Muscle layer of duodenum (tissue), 2 donors: ENCODE measurements around the gene SLC4A9.
A peak's percentile ranks its signal among the peaks of the same experiment; 100 is the strongest.

ENCODE experiments used
- H3K27ac ChIP-seq: one replicate; pipeline ENCODE4 v1.7.0; 2013; ENCODE audit warnings: mild to moderate bottlenecking, low read length
- H3K27me3 ChIP-seq: one replicate; pipeline ENCODE4 v1.7.0; 2013; ENCODE audit warnings: low read depth, mild to moderate bottlenecking, control low read depth, low read length
- H3K36me3 ChIP-seq, 2 donors: one replicate each; pipeline ENCODE4 v1.7.0; 2013; ENCODE audit warnings: low read length in 2 of 2, control low read depth in 1 of 2, mild to moderate bottlenecking in 1 of 2; ENCODE audit not compliant: insufficient read depth in 2 of 2, control insufficient read depth in 1 of 2
- H3K4me1 ChIP-seq, 2 donors: one replicate each; pipeline ENCODE4 v1.7.0; 2013; ENCODE audit warnings: low read length in 2 of 2, mild to moderate bottlenecking in 2 of 2, control low read depth in 1 of 2, moderate library complexity in 1 of 2; ENCODE audit not compliant: insufficient read depth in 2 of 2, control insufficient read depth in 1 of 2
- H3K4me3 ChIP-seq, 2 donors: one replicate each; pipeline ENCODE4 v1.7.0; 2013; ENCODE audit warnings: low read length in 2 of 2, low read depth in 1 of 2, mild to moderate bottlenecking in 1 of 2
- H3K9me3 ChIP-seq, 2 donors: one replicate each; pipeline ENCODE4 v1.7.0; 2013; ENCODE audit warnings: low read length in 2 of 2, control low read depth in 1 of 2, mild to moderate bottlenecking in 1 of 2; ENCODE audit not compliant: control insufficient read depth in 1 of 2
- donor health status: healthy.

SLC4A9 gene

GRCh38 chr5:140349244-140349643 lies 10.8 kb upstream of the SLC4A9 start:
- H3K4me1 ChIP-seq, result peaks cover 9 to 22% of the 10 kb centered on the region in 2 donors
- H3K9me3 ChIP-seq, result no peaks in the 10 kb centered on the region
- no peak overlapping the region for H3K4me3 ChIP-seq
- no peak overlapping the region for H3K27ac ChIP-seq
- H3K36me3 ChIP-seq, result no peaks in the 10 kb centered on the region
- H3K27me3 ChIP-seq, result no peaks in the 10 kb centered on the region

GRCh38 chr5:140351609-140352334 lies 8.2 kb upstream of the SLC4A9 start:
- Histone ChIP-seq H3K4me3 (no peak overlapping the region), H3K27ac (no peak overlapping the region), H3K36me3 (no peaks in the 10 kb centered on the region), H3K27me3 (no peaks in the 10 kb centered on the region), H3K9me3 (no peaks in the 10 kb centered on the region), H3K4me1 (peaks cover 8 to 9% of the 10 kb centered on the region in 2 donors)

- H3K9me3 ChIP-seq, result no peaks in the 10 kb centered on the region
- no peak overlapping the region for H3K4me3 ChIP-seq
- no peaks in the 10 kb centered on the region for H3K36me3 ChIP-seq
- H3K27me3 ChIP-seq, result no peaks in the 10 kb centered on the region
- no peak overlapping the region for H3K27ac ChIP-seq
- peaks cover 0 to 6% of the 10 kb centered on the region in 2 donors for H3K4me1 ChIP-seq
Measured at GRCh38 chr5:140355546-140355945, 4.4 kb upstream of the SLC4A9 start.

- H3K36me3 ChIP-seq, result no peaks in the 10 kb centered on the region
- peaks cover 0 to 6% of the 10 kb centered on the region in 2 donors for H3K4me1 ChIP-seq
- H3K4me3 ChIP-seq, result peak overlapping the region; percentile 19 to 36
- H3K9me3 ChIP-seq, result no peaks in the 10 kb centered on the region
- no peak overlapping the region for H3K27ac ChIP-seq
- H3K27me3 ChIP-seq, result no peaks in the 10 kb centered on the region
Measured at GRCh38 chr5:140356853-140357725, 2.9 kb upstream of the SLC4A9 start.

- H3K27ac ChIP-seq, result no peak overlapping the region
- peaks cover 0 to 6% of the 10 kb centered on the region in 2 donors for H3K4me1 ChIP-seq
- peak overlapping the region; percentile 19 to 36 for H3K4me3 ChIP-seq
- no peaks in the 10 kb centered on the region for H3K9me3 ChIP-seq
- no peaks in the 10 kb centered on the region for H3K36me3 ChIP-seq
- H3K27me3 ChIP-seq, result no peaks in the 10 kb centered on the region
Measured at GRCh38 chr5:140357726-140358093, 2.3 kb upstream of the SLC4A9 start.

- no peak overlapping the region for H3K4me3 ChIP-seq
- H3K9me3 ChIP-seq, result no peaks in the 10 kb centered on the region
- no peak overlapping the region for H3K27ac ChIP-seq
- no peaks in the 10 kb centered on the region for H3K36me3 ChIP-seq
- no peaks in the 10 kb centered on the region for H3K27me3 ChIP-seq
- H3K4me1 ChIP-seq, result peaks cover 0 to 11% of the 10 kb centered on the region in 2 donors
Measured at GRCh38 chr5:140358738-140359310, 1.2 kb upstream of the SLC4A9 start.

DNA sequence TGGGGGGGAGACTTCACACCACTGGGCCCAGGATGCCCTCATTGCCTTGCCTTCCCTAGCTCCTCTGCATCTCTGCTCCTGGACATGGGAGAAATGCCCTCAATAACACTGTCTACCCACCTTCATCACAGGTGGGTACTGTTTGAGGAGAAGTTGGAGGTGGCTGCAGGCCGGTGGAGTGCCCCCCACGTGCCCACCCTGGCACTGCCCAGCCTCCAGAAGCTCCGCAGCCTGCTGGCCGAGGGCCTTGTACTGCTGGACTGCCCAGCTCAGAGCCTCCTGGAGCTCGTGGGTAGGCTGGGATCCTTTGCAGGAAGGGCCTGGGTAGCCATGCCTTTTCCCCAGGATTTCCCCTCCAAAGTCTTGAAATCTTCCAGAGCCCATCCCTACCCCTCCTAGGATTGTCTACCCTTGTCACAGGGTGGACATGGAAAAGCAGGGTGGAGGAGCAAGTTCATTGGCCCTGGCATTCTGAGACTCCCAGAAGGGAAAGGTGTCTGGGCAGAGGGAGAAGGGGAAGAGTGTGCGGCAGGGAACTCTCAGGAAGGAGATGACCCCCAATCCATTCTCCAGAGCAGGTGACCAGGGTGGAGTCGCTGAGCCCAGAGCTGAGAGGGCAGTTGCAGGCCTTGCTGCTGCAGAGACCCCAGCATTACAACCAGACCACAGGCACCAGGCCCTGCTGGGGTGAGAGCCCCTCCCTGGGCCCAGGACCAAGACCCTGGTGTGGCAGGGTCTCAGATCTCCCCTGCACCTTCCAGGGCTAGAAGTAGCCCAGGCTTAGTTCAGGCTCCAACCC lies 886 bp downstream of the SLC4A9 start:
- Histone ChIP-seq H3K27me3 (no peaks in the 10 kb centered on the region), H3K9me3 (no peaks in the 10 kb centered on the region), H3K27ac (no peak overlapping the region), H3K4me1 (peaks cover 0 to 11% of the 10 kb centered on the region in 2 donors), H3K4me3 (no peak overlapping the region), H3K36me3 (no peaks in the 10 kb centered on the region)

- no peaks in the 10 kb centered on the region for H3K36me3 ChIP-seq
- H3K27ac ChIP-seq, result no peak overlapping the region
- no peaks in the 10 kb centered on the region for H3K9me3 ChIP-seq
- peaks cover 0 to 11% of the 10 kb centered on the region in 2 donors for H3K4me1 ChIP-seq
- no peaks in the 10 kb centered on the region for H3K27me3 ChIP-seq
- no peak overlapping the region for H3K4me3 ChIP-seq
Measured at GRCh38 chr5:140361901-140362300, 1.9 kb downstream of the SLC4A9 start.

DNA sequence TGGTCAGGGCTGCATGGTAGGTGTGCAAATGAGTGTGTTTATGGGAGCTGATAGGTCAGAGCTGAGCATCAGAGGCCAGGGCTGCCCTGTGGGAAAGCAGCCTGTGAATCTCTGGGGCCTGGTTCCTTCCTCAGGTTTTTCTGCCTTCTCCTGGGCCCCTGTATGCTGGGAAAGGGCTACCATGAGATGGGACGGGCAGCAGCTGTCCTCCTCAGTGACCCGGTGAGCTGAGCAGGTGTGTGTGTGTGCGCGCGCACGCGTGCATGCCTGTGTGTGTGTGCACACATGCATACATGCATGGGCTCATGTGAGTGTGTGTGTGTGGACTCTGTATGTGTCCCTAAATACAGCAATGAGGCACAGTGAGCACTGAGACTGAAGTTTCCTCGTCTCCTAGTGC lies 2.3 kb downstream of the SLC4A9 start:
- H3K27me3 ChIP-seq, result no peaks in the 10 kb centered on the region
- peaks cover 0 to 9% of the 10 kb centered on the region in 2 donors for H3K4me1 ChIP-seq
- H3K9me3 ChIP-seq, result no peaks in the 10 kb centered on the region
- no peak overlapping the region for H3K27ac ChIP-seq
- H3K36me3 ChIP-seq, result no peaks in the 10 kb centered on the region
- no peak overlapping the region for H3K4me3 ChIP-seq

- no peak overlapping the region for H3K27ac ChIP-seq
- peaks cover 0 to 5% of the 10 kb centered on the region in 2 donors for H3K4me1 ChIP-seq
- peak overlapping the region; percentile 37 to 52 for H3K4me3 ChIP-seq
- H3K9me3 ChIP-seq, result no peaks in the 10 kb centered on the region
- no peaks in the 10 kb centered on the region for H3K36me3 ChIP-seq
- no peaks in the 10 kb centered on the region for H3K27me3 ChIP-seq
Measured at GRCh38 chr5:140362875-140363630, 3.1 kb downstream of the SLC4A9 start.
